RWPE2 (cell line): ENCODE measurements around the gene FAM3D.
"Not testable (repeated sequence)": the region's sequence is repeated elsewhere in the genome, so short reads cannot be mapped to it uniquely, and the experiment has no call there.

Experiments
- ATAC-seq: fragments of 200-7000 bp; cut with Tn5 transposase; 3 replicates; pipeline ENCODE4 v1.9.1; 2021; ENCODE audit warnings: low read depth
- DNase-seq: peaks from one replicate; pipeline ENCODE4 v3.0.0-alpha.2; 2020; ENCODE audit warnings: low spot score
- H3K27ac ChIP-seq: fragments of 450-650 bp; 2 replicates; pipeline ENCODE4 v1.5.1; 2017; ENCODE audit warnings: mild to moderate bottlenecking; ENCODE audit not compliant: poor library complexity, severe bottlenecking
- H3K27me3 ChIP-seq: fragments of 250-450 bp; sonication (Bioruptor Pico); 2 replicates; pipeline ENCODE4 v1.5.1; 2021; ENCODE audit warnings: mild to moderate bottlenecking, moderate library complexity; ENCODE audit not compliant: insufficient read depth, poor library complexity, severe bottlenecking
- H3K36me3 ChIP-seq: fragments of 250-450 bp; sonication (Bioruptor Pico); 2 replicates; pipeline ENCODE4 v1.5.1; 2020; ENCODE audit warnings: low read depth, mild to moderate bottlenecking, moderate library complexity
- H3K4me1 ChIP-seq: fragments of 250-450 bp; sonication (Bioruptor Pico); 2 replicates; pipeline ENCODE4 v1.5.1; 2021; ENCODE audit warnings: mild to moderate bottlenecking, moderate library complexity; ENCODE audit not compliant: insufficient read depth, poor library complexity, severe bottlenecking
- H3K4me3 ChIP-seq: fragments of 250-450 bp; sonication (Bioruptor Pico); 2 replicates; pipeline ENCODE4 v1.5.1; 2021; ENCODE audit warnings: mild to moderate bottlenecking, moderate library complexity; ENCODE audit not compliant: severe bottlenecking
- H3K9me3 ChIP-seq: fragments of 250-450 bp; sonication (Bioruptor Pico); 2 replicates; pipeline ENCODE4 v1.5.1; 2021; ENCODE audit warnings: mild to moderate bottlenecking, moderate library complexity; ENCODE audit not compliant: severe bottlenecking
- CTCF ChIP-seq: fragments of 450-650 bp; IDR thresholded peaks from one replicate; pipeline ENCODE4 v1.5.1; 2017; ENCODE audit warnings: mild to moderate bottlenecking, moderate library complexity; ENCODE audit not compliant: poor library complexity, severe bottlenecking

Gene FAM3D, protein sequence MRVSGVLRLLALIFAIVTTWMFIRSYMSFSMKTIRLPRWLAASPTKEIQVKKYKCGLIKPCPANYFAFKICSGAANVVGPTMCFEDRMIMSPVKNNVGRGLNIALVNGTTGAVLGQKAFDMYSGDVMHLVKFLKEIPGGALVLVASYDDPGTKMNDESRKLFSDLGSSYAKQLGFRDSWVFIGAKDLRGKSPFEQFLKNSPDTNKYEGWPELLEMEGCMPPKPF

DNA sequence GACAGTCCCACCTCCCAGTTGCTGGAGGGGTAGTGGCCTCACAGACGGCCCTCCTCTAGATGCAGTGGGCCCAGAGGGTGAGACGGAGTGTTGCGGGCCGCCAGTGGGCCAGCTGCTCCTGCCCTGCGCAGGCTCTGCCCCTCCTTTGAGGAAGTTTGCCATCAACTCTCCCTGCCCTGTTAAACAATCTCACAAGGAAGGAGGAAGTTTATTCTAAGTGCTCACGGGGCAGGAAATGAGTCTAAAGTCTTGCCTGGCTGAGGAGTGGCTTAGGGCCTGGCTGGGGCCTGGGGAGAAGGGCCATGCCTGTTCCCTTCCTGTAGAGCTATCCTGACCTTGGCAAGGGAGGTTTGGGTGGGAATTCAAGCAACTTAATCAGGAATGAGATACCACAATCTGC is at the start of gene FAM3D:
Gene FAM3D (minus strand): TSS at position 92 of the 400 bp plus-strand sequence. CDS start 11,211 bp downstream, outside the sequence.
- Histone ChIP-seq H3K9me3 (no peaks in the 10 kb centered on the region), H3K27ac (no peak within 1 kb of the TSS), H3K36me3 (no peaks in the 10 kb centered on the region), H3K27me3 (no peaks in the 10 kb centered on the region), H3K4me3 (no peak within 1 kb of the TSS), H3K4me1 (no peaks in the 10 kb centered on the region)
- peak; percentile 35; the same call in 1 of the 3 replicates for ATAC-seq
- DNase-seq, result no peak
- TF ChIP-seq CTCF, result no peak

GRCh38 chr3:58713715-58714401 is 47.3 kb upstream of the FAM3D start:
- Histone ChIP-seq H3K27ac (no peak overlapping the region), H3K36me3 (no peaks in the 10 kb centered on the region), H3K27me3 (no peaks in the 10 kb centered on the region), H3K4me3 (no peak overlapping the region), H3K4me1 (no peaks in the 10 kb centered on the region), H3K9me3 (no peaks in the 10 kb centered on the region)
- no peak for ATAC-seq
- TF ChIP-seq CTCF, result no peak
- DNase-seq, result no peak

DNA sequence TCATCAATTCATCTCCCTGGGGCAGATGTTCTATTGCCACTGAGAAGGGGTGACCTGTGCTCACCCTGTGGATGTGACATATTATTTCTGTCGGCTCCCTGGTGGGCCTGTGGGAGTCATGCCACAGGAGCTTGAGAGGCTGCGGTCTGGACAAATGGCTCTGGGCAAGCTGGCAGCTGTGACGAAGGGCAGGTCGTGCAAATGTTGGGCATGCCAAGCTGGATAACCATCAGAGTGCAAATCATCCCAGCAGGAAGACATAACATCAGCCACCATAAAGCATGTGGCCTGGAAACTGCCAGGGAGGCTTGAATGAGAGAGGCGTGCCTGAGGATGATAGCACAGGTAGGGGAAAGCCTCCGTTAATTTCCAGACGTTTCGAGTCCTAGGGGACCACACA is 45.3 kb upstream of the FAM3D start:
- Histone ChIP-seq H3K9me3 (no peaks in the 10 kb centered on the region), H3K36me3 (no peaks in the 10 kb centered on the region), H3K4me3 (no peak overlapping the region), H3K27me3 (no peaks in the 10 kb centered on the region), H3K27ac (no peak overlapping the region), H3K4me1 (no peaks in the 10 kb centered on the region)
- DNase-seq, result no peak
- no peak for TF ChIP-seq CTCF
- ATAC-seq, result no peak

DNA sequence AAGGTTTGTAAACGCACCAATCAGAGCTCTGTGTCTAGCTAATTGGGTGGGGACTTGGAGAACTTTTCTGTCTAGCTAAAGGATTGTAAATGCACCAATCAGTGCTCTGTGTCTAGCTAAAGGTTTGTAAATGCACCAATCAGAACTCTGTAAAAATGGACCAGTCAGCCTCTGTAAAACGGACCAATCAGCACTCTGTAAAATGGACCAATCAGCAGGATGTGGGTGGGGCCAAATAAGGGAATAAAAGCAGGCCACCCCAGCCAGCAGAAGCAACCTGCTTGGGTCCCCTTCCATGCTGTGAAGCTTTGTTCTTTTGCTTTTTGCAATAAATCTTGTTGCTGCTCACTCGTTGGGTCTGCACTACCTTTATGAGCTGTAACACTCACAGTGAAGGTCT is 42.4 kb upstream of the FAM3D start:
- H3K4me1 ChIP-seq, H3K9me3 ChIP-seq, H3K27ac ChIP-seq, H3K4me3 ChIP-seq, H3K36me3 ChIP-seq, DNase-seq, H3K27me3 ChIP-seq, ATAC-seq: not testable (repeated sequence)

DNA sequence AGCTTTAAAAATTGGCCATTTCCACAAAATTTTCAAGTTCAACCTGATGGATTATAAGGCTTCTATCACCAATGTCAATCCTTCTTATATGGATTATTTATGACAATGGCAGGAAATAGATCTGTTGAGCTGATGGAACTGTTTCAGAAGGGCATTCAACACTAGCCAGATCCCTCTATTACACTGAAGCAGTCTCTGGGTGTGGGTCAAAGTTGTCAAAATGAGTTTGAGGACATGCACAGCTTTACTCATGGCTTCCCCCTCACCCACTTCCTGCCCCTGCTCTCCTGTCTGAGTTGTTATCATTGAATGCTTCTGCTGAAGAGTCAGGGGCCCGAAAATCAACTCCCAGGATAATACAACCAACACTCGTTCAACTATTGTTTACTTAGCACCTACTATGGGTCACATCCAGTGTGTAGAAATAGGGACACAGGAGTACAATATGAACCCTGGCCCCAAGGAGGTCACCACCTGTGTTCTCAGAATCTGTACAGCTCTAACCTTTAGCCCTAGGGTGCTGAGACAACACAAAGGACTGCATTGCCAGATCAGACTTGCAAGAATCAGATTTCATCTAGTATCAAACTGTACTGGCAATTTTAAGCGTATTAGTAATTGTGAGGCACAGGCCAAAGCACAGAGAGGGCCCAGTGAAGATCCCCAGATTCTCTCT is 41.7 kb upstream of the FAM3D start:
- Histone ChIP-seq H3K36me3 (no peaks in the 10 kb centered on the region), H3K4me3 (no peak overlapping the region), H3K27ac (no peak overlapping the region), H3K27me3 (no peaks in the 10 kb centered on the region), H3K4me1 (no peaks in the 10 kb centered on the region), H3K9me3 (no peaks in the 10 kb centered on the region)
- ATAC-seq (no peak), DNase-seq (no peak)
- no peak for TF ChIP-seq CTCF
